A549 (cell line): ENCODE data around the gene HES3.

Experiments used
- EP300 ChIP-seq, 2 experiments: fragments of >200 bp; sonication (Bioruptor Twin); formaldehyde crosslinking; IDR thresholded peaks; 2 replicates in 1 of 2; 3 replicates in 1 of 2; pipeline ENCODE4 v1.6.1; 2016 to 2017
- TF ChIP-seq, protein P1 (sequence below): fragments of >200 bp; sonication (Bioruptor Twin); formaldehyde crosslinking; IDR thresholded peaks from 3 replicates; pipeline ENCODE4 v1.5.1; 2016

DNA sequence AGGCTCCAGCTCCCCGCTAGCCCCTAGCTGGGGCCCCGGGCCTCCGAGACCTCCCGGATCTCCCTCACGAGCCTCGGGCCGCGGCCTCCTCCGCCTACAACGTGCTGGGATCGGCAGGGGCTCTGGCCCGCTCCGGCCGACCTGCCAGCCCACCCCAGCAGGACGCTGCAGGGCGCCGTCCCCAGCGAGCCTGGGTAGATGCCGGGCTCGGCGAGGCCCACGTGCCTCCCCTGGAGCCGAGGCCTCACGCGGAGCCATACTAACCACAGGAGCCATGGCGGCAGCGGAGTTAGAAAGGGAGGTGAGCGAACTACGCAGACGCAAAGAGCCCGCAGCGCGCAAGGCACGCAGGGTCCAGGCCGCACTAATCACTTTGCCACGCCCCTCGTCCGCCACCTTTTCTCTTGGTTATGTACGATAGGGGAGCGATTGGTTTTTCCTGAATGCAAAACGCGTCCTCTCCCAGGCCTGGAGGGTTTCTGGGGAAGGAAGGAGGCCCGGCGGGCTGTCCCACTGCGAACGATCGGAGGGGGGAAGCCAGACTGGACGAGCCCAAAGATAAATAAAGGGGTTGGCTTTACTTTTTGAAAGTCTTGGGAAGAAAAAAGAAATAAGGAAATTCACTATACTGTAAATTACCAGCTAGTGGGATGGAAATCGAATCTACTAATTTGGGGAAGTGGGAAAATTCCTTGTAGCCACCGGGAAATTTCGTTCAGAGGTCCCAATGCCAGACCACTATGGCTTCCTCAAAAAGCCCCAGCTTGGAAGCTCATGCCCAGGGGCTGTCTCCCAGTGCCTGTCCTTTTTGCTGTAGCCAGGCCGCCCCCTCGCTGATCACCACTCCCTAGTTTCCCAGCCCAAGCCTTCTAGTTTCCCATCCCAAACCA lies 44.4 kb upstream of the HES3 start, which contains the start of gene RPL22:
- TF ChIP-seq, protein P1, sequence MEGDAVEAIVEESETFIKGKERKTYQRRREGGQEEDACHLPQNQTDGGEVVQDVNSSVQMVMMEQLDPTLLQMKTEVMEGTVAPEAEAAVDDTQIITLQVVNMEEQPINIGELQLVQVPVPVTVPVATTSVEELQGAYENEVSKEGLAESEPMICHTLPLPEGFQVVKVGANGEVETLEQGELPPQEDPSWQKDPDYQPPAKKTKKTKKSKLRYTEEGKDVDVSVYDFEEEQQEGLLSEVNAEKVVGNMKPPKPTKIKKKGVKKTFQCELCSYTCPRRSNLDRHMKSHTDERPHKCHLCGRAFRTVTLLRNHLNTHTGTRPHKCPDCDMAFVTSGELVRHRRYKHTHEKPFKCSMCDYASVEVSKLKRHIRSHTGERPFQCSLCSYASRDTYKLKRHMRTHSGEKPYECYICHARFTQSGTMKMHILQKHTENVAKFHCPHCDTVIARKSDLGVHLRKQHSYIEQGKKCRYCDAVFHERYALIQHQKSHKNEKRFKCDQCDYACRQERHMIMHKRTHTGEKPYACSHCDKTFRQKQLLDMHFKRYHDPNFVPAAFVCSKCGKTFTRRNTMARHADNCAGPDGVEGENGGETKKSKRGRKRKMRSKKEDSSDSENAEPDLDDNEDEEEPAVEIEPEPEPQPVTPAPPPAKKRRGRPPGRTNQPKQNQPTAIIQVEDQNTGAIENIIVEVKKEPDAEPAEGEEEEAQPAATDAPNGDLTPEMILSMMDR: no peak
- no peak for TF ChIP-seq EP300 (IDR thresholded peaks at IDR 0.05)
